ENCODE results near the gene ATF3.
A peak's percentile ranks its signal among the peaks of the same experiment; 100 is the strongest.

ATF3 gene

DNA sequence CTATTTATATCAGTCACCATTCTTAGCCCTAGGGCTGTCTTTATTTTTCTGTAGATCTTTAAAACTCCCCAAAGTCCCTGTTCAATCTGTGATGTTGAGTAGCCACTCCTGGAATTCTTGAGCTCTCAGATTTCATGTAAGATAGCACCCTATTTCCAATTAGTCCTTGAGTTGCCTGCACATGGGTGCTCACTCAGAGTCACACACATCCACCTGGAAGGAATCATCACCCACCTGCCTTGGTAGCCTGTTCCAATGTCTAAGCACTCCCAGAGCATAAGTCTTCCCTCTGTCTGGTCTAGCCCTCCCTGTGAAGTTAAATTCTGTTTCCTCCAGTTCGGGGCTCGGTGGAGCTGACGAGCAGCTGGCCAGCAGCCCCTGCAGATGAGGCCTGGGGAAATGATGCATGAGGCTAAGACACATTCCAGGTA lies 14.7 kb upstream of the ATF3 start:
- DNase-seq (ENCODE audit: low spot score): no peak
- TF ChIP-seq CTCF (IDR thresholded peaks at IDR 0.05; ENCODE audit: borderline replicate concordance, control extremely low read depth, extremely low read depth, insufficient read depth, missing control alignments): no peak
- in situ Hi-C loops (cut with MboI; ENCODE audit: low sequenced_read_pairs, unreplicated experiment): no loop called here

- TF ChIP-seq CTCF (IDR thresholded peaks at IDR 0.05; ENCODE audit: borderline replicate concordance, control extremely low read depth, extremely low read depth, insufficient read depth, missing control alignments): no peak
- no peak for DNase-seq (ENCODE audit: low spot score)
- in situ Hi-C loops (cut with MboI; ENCODE audit: low sequenced_read_pairs, unreplicated experiment): no loop called here
Measured at GRCh38 chr1:212594640-212595039, 13.9 kb upstream of the ATF3 start.

GRCh38 chr1:212595229-212595628 lies 13.3 kb upstream of the ATF3 start:
- no peak for TF ChIP-seq CTCF (IDR thresholded peaks at IDR 0.05; ENCODE audit: borderline replicate concordance, control extremely low read depth, extremely low read depth, insufficient read depth, missing control alignments)
- in situ Hi-C loops (cut with MboI; ENCODE audit: low sequenced_read_pairs, unreplicated experiment): no loop called here
- DNase-seq (ENCODE audit: low spot score): no peak

DNA sequence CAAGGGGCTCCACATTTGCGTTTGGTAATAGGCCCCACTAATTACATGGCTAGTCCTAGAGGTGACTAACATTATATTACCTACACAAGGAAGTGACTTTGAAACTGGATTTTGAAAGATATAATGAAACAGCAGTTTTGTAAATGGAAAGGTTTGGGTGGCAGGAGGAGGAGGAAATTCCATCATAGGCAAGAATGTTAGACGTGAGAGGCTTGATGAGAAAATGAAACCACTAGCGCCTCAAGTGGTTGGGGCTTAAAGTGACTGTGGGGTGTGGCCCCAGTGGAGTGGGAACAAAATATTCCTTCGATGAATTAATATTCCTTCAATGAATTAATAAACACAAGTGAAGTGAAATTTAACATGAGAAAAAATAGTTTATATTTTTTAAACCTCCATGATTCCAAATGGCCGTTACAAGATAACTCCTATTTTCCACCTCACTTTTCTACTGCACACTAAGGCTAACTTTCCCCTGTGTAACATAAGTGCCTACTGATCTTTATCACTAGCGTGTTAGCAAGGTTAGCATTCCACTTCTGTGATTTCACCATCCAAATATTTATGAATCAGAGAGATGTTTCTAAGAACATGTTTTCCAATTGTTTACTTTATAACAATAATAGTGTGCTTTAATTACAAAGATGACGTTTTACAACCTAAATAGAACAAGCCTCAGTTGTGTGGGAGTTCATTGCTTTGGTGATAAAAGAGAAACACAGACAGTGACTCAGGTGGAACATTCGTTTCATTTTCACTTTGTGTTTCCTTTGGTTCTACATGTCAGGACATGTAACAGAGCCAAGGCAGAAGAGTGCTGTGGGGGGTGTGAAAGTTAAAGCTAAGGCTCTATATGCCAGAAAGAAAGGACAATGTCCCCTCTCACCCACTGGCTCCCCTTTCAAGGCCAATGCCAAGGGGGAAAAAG lies 12.5 kb upstream of the ATF3 start:
- peak; percentile 81 for DNase-seq (ENCODE audit: low spot score)
- no peak for TF ChIP-seq CTCF (IDR thresholded peaks at IDR 0.05; ENCODE audit: borderline replicate concordance, control extremely low read depth, extremely low read depth, insufficient read depth, missing control alignments)
- in situ Hi-C loops (cut with MboI; ENCODE audit: low sequenced_read_pairs, unreplicated experiment): no loop called here

DNA sequence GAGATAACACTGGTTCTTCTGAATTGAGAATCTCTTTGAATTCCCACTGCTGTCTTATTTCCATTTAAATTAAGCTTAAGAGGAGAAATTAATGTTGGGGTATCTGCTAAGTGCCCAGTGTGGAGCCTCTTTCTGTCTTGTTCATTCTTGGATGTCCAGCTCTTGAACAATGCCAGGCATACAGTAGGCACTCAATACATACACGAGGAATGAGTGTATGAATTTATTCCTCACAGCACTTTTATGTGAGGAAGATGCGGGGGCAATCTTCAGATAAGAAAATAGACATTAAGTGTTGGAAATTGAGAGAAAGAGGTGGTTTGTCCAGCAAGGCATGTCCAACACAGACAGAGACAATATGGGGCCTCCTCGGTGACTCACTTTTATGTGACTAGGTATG lies 11.8 kb upstream of the ATF3 start:
- DNase-seq (ENCODE audit: low spot score): no peak
- TF ChIP-seq CTCF (IDR thresholded peaks at IDR 0.05; ENCODE audit: borderline replicate concordance, control extremely low read depth, extremely low read depth, insufficient read depth, missing control alignments): no peak
- in situ Hi-C loops (cut with MboI; ENCODE audit: low sequenced_read_pairs, unreplicated experiment): no loop called here

GRCh38 chr1:212597487-212597886 lies 11.1 kb upstream of the ATF3 start:
- TF ChIP-seq CTCF (IDR thresholded peaks at IDR 0.05; ENCODE audit: borderline replicate concordance, control extremely low read depth, extremely low read depth, insufficient read depth, missing control alignments): no peak
- no peak for DNase-seq (ENCODE audit: low spot score)
- in situ Hi-C loops (cut with MboI; ENCODE audit: low sequenced_read_pairs, unreplicated experiment): no loop called here

Measured in GM13976 (cell line).